ENCODE data around the gene DRGX.

GRCh38 chr10:49351669-49352068 lies 44.2 kb downstream of the DRGX start:
- no peak for TF ChIP-seq CTCF (IDR thresholded peaks at IDR 0.05)
- no peak for TF ChIP-seq EZH2 (IDR thresholded peaks at IDR 0.05; ENCODE audit: borderline replicate concordance, insufficient read depth, low read depth, low read length, poor library complexity, severe bottlenecking)

Measured in B cell (primary cell).